COR-L47 (cell line): Measurements from ENCODE around the gene TMPRSS3.

Source experiments
- DNase-seq: peaks from one replicate; lab custom pipeline; 2025; lab: John Stamatoyannopoulos, UW

TMPRSS3 gene

GRCh38 chr21:42331660-42332059, 64.2 kb downstream of the TMPRSS3 start:
- DNase-seq = no peak

- no peak for DNase-seq
These were observed 65.2 kb downstream of the TMPRSS3 start for GRCh38 chr21:42330380-42331371.

GRCh38 chr21:42324896-42325295, 71.0 kb downstream of the TMPRSS3 start:
- DNase-seq = no peak
